GM12801 (cell line): ENCODE measurements around the gene CYP27B1.

ENCODE experiments used
- TF ChIP-seq, protein P1 (sequence below): IDR thresholded peaks from one replicate; pipeline ENCODE4 v1.5.1; 2011; ENCODE audit warnings: control low read depth; ENCODE audit not compliant: insufficient read length; ENCODE audit errors: extremely low read depth

The CYP27B1 gene

DNA sequence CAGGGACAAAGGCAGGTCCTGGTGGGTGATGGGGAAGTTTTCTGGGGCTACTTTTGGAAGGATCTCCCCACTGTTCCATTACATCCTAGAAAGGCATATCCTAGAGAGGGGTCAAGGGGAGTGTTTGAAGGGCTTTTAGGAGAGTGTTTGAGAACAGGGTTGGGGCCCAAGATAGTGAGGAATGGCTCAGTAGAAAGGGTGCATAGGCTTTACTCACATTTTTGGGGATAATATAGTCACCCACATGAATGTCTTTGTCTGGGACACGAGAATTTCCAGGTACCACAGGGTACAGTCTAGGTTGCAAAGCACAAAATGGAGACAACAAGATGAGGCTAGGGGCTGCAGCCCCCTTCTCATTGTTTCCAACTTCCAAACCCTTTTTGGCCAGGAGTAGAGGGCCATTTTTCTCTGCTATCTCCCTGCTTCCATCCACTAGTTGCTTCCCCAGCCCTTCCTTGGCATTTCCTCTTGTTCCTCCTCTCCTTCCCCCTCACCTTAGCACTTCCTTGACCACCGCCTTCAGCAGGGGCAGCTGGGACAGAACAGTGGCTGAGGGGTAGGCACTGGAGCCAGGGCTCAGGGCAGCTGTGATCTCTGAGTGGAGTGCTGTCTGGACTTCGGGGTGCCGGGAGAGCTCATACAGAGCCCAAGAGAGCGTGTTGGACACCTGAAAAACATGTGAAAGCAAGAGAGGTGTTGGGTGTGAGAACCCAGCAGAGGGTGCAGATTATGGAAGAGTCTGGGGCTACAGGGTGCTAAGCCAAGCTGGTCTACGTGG is 2.8 kb downstream of the CYP27B1 start:
- TF ChIP-seq, protein P1, sequence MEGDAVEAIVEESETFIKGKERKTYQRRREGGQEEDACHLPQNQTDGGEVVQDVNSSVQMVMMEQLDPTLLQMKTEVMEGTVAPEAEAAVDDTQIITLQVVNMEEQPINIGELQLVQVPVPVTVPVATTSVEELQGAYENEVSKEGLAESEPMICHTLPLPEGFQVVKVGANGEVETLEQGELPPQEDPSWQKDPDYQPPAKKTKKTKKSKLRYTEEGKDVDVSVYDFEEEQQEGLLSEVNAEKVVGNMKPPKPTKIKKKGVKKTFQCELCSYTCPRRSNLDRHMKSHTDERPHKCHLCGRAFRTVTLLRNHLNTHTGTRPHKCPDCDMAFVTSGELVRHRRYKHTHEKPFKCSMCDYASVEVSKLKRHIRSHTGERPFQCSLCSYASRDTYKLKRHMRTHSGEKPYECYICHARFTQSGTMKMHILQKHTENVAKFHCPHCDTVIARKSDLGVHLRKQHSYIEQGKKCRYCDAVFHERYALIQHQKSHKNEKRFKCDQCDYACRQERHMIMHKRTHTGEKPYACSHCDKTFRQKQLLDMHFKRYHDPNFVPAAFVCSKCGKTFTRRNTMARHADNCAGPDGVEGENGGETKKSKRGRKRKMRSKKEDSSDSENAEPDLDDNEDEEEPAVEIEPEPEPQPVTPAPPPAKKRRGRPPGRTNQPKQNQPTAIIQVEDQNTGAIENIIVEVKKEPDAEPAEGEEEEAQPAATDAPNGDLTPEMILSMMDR, result no peak

DNA sequence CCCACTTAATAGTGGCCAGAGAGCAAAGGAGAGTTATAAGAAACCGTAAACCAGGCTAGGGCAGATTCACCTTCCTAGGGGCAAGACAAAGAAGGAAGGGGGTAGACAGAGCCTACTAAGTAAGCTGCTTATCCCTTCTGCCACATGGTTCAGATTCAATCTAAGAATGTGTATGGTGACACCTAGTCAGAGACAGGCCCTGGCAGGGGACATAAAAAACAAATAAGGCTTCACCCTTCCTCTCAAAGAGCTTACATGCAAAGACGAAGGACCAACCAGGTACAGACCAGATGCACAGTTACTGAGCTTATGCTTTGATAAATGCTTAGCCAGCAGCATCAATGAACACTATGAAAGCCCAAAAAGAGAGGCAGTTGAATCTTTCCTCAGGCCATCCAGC is 4.4 kb downstream of the CYP27B1 start:
- TF ChIP-seq, protein P1, result no peak

DNA sequence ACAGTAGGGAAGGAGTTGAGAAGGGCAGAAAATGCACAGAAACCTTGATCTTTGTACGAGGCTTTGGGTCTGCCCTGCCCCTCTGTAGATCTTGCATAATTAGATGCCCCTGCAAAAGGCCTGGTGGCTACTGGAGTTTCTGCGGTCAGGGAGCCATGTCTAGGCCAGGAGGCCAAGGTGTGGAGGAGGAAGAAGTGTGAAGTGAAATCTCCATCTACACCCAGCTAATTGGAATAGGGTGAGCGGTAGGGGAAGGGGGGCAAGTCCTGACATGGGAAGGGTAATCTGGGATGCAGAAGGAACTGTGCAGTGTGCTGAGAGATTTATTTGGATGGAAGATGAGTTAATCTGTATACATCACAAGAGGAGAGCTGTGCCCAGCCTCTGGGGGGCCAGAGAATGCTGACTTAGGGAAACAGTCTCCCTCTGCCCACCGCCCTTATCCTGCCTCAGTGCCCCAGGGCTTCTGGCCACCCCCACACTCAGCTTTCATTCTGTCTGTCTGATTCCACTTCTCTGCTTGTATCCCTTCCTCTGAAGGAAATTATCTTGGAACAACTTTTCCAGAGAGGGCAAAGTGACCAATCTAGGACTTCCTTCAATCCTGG is 5.4 kb downstream of the CYP27B1 start:
- TF ChIP-seq, protein P1, result no peak

DNA sequence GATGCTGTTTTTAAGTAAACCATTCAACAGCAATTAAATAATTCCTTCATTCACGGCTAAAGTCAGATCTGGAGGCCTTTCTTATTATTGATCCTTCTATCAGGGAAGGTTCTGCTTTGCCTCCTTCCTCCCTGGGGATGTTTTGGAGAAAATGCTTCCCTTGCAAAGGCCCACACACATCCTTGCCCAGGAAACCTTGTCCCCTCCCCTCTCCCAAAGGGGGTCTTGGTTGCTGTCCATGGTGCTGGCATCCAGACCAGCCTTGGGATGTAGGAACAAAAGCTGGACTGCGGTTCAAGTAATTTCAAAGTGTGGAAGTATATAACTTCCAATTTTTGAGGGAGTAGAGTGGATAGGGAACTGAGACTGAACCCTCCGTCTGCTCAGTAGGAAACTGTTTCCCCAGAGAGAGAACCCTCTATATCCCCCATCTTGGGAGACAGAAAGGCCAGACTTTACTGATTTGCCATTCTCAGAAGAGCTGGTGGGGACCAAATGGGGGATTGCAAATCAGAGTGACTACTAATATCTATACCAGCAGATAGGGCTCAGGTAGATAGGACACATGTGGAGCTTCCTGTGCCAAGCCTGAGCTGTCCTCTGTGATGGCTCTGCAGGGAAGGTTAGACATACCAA is 6.4 kb downstream of the CYP27B1 start:
- TF ChIP-seq, protein P1, result no peak

DNA sequence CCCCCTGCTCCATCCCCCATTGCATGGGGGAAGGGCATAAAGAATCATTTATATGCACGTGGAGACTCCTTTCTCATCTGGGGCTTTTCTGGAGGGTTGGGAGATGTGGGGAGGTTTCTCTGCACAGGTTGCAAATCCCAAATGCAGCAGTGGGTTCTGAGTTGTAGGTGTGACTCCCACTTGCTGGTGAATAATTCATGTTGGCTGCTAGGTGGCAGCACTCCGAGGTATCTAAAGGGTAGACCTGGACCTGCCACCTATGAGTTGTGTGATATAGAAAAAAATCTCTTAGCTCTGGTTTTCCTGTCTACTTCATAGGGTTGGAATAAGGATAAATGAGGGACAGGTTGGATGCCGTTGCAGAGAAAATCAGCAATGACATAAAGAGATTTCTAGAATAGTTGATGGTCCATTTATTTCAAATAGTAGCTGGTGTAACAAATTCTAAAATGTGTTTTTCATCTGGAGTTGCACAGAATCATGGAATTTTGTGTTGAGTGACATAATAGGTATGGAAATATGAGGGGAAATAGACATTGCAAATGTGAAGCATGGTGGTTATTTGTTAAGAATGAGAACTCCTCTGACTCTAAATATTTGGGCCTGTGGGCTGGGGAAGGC is 7.4 kb downstream of the CYP27B1 start:
- TF ChIP-seq, protein P1, result no peak

DNA sequence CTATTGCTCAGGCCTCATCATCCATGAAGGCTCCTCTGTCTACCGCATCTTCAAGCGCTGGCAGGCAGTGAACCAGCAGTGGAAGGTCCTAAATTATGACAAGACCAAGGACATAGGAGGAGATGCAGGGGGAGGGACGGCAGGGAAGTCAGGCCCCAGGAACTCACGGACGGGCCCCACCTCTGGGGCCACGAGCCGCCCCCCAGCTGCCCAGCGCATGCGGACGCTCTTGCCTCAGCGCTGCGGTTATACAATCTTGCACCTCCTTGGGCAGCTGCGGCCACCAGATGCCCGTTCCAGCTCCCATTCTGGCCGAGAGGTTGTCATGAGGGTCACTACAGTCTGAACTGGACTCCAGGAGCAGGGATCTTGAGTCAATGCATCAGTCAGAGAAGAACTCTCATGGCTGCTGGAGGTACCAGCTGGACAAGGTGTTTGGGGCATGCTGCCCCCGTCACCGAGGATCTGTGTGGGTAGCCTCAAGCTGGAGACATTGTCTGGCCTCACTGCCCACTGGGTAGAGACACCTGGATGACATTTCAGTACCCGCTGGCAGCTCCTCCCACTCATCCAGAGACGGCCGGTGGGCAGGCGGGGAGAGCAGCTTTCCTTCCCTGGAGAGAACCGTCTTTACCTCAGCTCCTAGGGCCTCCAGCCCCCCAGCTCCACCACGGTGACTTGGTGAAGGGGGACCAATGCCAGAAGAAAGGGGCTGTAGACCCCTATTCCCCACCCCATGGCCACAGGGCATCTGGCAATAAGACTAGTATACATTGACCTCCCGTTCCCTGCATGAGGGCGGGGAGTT is 8.1 kb downstream of the CYP27B1 start:
- TF ChIP-seq, protein P1, result no peak
